Right atrium auricular region (tissue), 2 donors: ENCODE data around the gene KCNH5. TPM values are rescaled to one million over a fixed set of nuclear protein-coding genes. Genes with fewer than 3 reads are reported as not detected.

ENCODE experiments used
- DNase-seq: peaks from one replicate; pipeline ENCODE4 v3.0.0-alpha.2; 2019; ENCODE audit warnings: low spot score
- H3K27ac ChIP-seq, 2 donors: fragments of 200-600 bp; sonication (generic); 1 replicate in 1 of 2; 2 replicates in 1 of 2; pipeline ENCODE4 v1.5.1; 2016 to 2019
- H3K27me3 ChIP-seq, 2 donors: fragments of 200-600 bp; sonication (generic); one replicate each; pipeline versions ENCODE4 v1.5.1 to v1.6.0; 2017 to 2019
- H3K36me3 ChIP-seq: fragments of 200-600 bp; sonication (generic); one replicate; pipeline ENCODE4 v1.5.1; 2016
- H3K4me1 ChIP-seq, 2 donors: fragments of 200-600 bp; sonication (generic); one replicate each; pipeline versions ENCODE4 v1.5.1 to v1.6.0; 2017 to 2019
- H3K4me3 ChIP-seq, 2 donors: fragments of 200-600 bp; sonication (generic); 1 replicate in 1 of 2; 2 replicates in 1 of 2; pipeline ENCODE4 v1.5.1; 2017 to 2019; ENCODE audit warnings: mild to moderate bottlenecking in 1 of 2, moderate library complexity in 1 of 2
- H3K9me3 ChIP-seq, 2 donors: fragments of 200-600 bp; sonication (generic); one replicate each; pipeline ENCODE4 v1.5.1; 2019
- total RNA-seq, 2 donors: library from RNA; depleted of rRNA; stranded (reverse); fragments of >200 nt; gene quantifications; one replicate each; pipeline ENCODE4 v1.1.0, GENCODE V29; 2016
- TF ChIP-seq, protein P1 (sequence below), 2 donors: fragments of 200-600 bp; sonication (generic); IDR thresholded peaks; one replicate each; pipeline ENCODE4 v1.5.1; 2019; ENCODE audit warnings: antibody characterized with exemption in 2 of 2

Gene KCNH5
- total RNA-seq, 2 donors from 2014 or later = 1.3 TPM; not detected in 1

DNA sequence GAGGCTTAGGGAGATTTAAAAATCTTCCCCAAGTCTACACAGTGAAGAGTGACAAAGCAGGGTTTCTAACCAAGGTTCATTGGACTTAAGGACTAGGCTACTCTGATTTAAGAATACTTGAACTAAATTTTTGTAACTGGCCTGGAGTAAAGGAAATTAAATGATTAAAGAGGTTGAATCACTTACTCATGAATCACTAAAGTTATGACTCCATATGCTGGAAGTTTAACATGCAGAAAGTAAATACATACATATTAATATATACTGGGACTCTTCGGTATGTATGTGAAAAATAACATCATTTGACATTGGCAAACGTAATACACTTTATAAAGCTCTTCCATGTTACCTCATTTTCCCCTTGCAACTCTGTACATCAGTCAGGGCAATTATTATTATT, 322.9 kb downstream of the KCNH5 start:
- H3K36me3 ChIP-seq = no peaks in the 10 kb centered on the region
- no peak overlapping the region for H3K27ac ChIP-seq
- H3K27me3 ChIP-seq = no peaks in the 10 kb centered on the region
- H3K4me3 ChIP-seq = no peak overlapping the region
- H3K9me3 ChIP-seq = no peaks in the 10 kb centered on the region
- TF ChIP-seq, protein P1, sequence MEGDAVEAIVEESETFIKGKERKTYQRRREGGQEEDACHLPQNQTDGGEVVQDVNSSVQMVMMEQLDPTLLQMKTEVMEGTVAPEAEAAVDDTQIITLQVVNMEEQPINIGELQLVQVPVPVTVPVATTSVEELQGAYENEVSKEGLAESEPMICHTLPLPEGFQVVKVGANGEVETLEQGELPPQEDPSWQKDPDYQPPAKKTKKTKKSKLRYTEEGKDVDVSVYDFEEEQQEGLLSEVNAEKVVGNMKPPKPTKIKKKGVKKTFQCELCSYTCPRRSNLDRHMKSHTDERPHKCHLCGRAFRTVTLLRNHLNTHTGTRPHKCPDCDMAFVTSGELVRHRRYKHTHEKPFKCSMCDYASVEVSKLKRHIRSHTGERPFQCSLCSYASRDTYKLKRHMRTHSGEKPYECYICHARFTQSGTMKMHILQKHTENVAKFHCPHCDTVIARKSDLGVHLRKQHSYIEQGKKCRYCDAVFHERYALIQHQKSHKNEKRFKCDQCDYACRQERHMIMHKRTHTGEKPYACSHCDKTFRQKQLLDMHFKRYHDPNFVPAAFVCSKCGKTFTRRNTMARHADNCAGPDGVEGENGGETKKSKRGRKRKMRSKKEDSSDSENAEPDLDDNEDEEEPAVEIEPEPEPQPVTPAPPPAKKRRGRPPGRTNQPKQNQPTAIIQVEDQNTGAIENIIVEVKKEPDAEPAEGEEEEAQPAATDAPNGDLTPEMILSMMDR (IDR thresholded peaks at IDR 0.05) = no peak
- no peak for DNase-seq
- H3K4me1 ChIP-seq = no peaks in the 10 kb centered on the region

DNA sequence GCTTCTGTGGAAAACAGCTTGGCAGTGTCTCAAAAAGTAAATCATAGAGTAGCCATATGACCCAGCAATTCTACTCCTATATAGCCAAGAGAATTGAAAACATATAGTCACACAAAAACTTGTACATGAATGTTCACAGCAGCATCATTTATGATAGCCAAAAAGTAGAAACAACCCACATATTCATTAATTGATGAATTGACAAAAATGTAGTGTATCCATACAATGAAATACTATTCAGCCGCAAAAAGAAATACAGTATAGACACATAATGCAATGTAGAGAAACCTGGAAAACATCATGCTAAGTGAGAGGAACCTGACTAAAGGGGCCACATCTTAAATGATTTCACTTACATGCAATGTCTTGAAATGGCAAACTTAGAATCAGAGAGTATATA, 326.6 kb downstream of the KCNH5 start:
- Histone ChIP-seq H3K4me3 (no peak overlapping the region), H3K27ac (no peak overlapping the region), H3K27me3 (no peaks in the 10 kb centered on the region), H3K9me3 (no peaks in the 10 kb centered on the region), H3K4me1 (no peaks in the 10 kb centered on the region), H3K36me3 (no peaks in the 10 kb centered on the region)
- DNase-seq = no peak
- TF ChIP-seq, protein P1 (IDR thresholded peaks at IDR 0.05) = no peak

DNA sequence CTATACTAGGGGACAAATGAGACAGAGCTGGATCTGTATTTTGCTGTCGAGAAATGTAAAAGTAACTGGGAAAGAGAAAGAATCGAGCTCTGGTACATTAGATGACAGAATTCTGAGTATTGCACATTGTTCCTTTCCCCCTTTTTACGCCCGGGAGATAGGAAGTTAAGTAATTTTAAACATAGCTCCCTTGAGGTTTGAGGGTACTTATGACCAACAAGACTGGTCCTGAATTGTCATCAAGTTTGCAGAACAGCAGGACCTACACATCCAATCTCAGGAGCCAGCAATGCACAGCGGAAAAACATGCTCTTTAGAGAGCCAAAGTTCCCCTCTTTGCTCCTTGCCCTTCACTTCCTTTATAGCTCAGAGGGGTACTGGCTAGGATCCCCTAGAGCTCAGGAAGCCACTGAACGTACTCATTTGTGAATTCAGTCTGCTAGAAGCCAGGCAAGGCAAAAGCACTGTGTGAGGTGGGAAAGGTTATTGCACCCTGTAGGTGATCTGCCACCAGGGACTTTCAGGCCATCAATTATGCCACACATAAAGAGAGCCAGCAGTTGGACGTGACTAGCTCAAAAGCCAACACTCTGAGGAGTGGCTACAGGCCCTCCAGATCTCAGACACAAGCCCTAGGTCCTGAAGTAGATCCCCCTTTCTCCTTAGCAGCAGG, 333.8 kb downstream of the KCNH5 start:
- Histone ChIP-seq H3K4me1 (no peaks in the 10 kb centered on the region), H3K36me3 (no peaks in the 10 kb centered on the region), H3K9me3 (no peaks in the 10 kb centered on the region), H3K27me3 (no peaks in the 10 kb centered on the region), H3K27ac (no peak overlapping the region), H3K4me3 (no peak overlapping the region)
- DNase-seq = no peak
- TF ChIP-seq, protein P1 (IDR thresholded peaks at IDR 0.05) = no peak

DNA sequence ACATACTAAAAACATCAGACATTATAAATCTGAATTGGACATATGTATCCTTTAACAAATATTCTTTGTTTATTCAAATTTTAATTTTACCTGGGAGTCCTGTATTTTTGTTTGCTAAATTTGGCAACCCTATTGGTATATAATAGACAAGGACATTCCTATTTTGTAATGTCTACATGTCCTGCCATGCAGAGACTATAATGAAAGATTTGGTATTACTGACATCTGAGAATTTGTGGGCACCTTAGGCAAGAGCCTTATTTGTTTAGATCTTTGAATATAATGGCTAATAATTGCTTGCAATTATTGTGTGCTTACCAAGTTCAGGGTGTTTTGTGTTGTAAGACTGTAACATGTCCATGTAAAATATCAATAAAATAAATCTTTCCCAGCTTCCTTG, 334.4 kb downstream of the KCNH5 start:
- H3K4me3 ChIP-seq = no peak overlapping the region
- no peak for DNase-seq
- no peaks in the 10 kb centered on the region for H3K4me1 ChIP-seq
- TF ChIP-seq, protein P1 (IDR thresholded peaks at IDR 0.05) = no peak
- H3K36me3 ChIP-seq = no peaks in the 10 kb centered on the region
- no peaks in the 10 kb centered on the region for H3K27me3 ChIP-seq
- no peaks in the 10 kb centered on the region for H3K9me3 ChIP-seq
- H3K27ac ChIP-seq = no peak overlapping the region

DNA sequence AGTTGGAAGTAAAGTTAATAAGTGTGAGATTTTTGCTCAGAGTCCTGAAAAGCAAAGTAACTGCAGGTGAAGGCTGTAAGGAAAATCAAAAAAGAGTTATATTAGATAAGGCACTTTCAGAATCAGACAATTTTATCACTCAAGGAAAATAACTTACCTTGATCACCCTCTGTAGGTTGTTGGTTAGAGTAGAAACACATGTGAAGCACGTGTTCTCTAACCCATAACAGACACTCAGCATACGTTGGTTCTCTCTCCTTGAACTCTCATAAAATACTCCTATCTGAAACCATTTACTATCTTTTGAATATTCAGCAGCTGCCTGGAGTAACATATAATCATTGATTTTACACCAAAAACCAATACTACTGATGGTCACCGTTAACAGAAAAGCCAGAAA, 335.5 kb downstream of the KCNH5 start:
- Histone ChIP-seq H3K27me3 (no peaks in the 10 kb centered on the region), H3K36me3 (no peaks in the 10 kb centered on the region), H3K9me3 (no peaks in the 10 kb centered on the region), H3K4me3 (no peak overlapping the region), H3K4me1 (no peaks in the 10 kb centered on the region), H3K27ac (no peak overlapping the region)
- TF ChIP-seq, protein P1 (IDR thresholded peaks at IDR 0.05) = no peak
- no peak for DNase-seq

DNA sequence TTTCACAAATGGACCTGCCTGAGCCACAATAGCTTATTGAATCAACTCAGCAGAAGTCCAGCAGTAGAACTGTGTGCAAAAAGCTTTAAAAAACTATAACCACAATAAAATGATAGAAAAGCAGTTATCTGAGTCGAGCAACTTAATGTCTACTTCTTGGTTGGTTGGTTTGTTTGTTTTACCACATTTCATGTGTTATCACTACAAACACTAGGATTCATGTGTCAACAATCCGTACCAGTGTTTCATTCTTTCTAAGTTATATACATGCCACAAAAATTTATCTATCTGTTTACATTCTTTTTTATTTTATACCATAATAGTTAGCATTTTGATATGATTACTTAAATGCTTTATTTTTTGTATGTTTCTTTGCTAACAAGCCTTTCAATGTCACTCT, 339.0 kb downstream of the KCNH5 start:
- no peak for DNase-seq
- TF ChIP-seq, protein P1 (IDR thresholded peaks at IDR 0.05) = no peak

More for the DNA sequence above, 339.0 kb downstream of the KCNH5 start:
- Histone ChIP-seq H3K4me3 (no peak overlapping the region), H3K4me1 (no peaks in the 10 kb centered on the region), H3K27ac (no peak overlapping the region), H3K36me3 (no peaks in the 10 kb centered on the region), H3K9me3 (no peaks in the 10 kb centered on the region), H3K27me3 (no peaks in the 10 kb centered on the region)
